Right atrium auricular region (tissue), 2 donors: Measurements from ENCODE around the gene ING2. TPM values are rescaled to one million over a fixed set of nuclear protein-coding genes. Genes with fewer than 3 reads are reported as not detected.

Source experiments
- DNase-seq: peaks from one replicate; pipeline ENCODE4 v3.0.0-alpha.2; 2019; ENCODE audit warnings: low spot score
- H3K27ac ChIP-seq, 2 donors: fragments of 200-600 bp; sonication (generic); 1 replicate in 1 of 2; 2 replicates in 1 of 2; pipeline ENCODE4 v1.5.1; 2016 to 2019
- H3K27me3 ChIP-seq, 2 donors: fragments of 200-600 bp; sonication (generic); one replicate each; pipeline versions ENCODE4 v1.5.1 to v1.6.0; 2017 to 2019
- H3K36me3 ChIP-seq: fragments of 200-600 bp; sonication (generic); one replicate; pipeline ENCODE4 v1.5.1; 2016
- H3K4me1 ChIP-seq, 2 donors: fragments of 200-600 bp; sonication (generic); one replicate each; pipeline versions ENCODE4 v1.5.1 to v1.6.0; 2017 to 2019
- H3K4me3 ChIP-seq, 2 donors: fragments of 200-600 bp; sonication (generic); 1 replicate in 1 of 2; 2 replicates in 1 of 2; pipeline ENCODE4 v1.5.1; 2017 to 2019; ENCODE audit warnings: mild to moderate bottlenecking in 1 of 2, moderate library complexity in 1 of 2
- H3K9me3 ChIP-seq, 2 donors: fragments of 200-600 bp; sonication (generic); one replicate each; pipeline ENCODE4 v1.5.1; 2019
- CTCF ChIP-seq, 2 donors: fragments of 200-600 bp; sonication (generic); IDR thresholded peaks; one replicate each; pipeline ENCODE4 v1.5.1; 2019; ENCODE audit warnings: antibody characterized with exemption in 2 of 2
- total RNA-seq, 2 donors: library from RNA; depleted of rRNA; stranded (reverse); fragments of >200 nt; gene quantifications; one replicate each; pipeline ENCODE4 v1.1.0, GENCODE V29; 2016

The ING2 gene
- total RNA-seq, 2 donors from 2014 or later: 4.6 to 7.7 TPM

DNA sequence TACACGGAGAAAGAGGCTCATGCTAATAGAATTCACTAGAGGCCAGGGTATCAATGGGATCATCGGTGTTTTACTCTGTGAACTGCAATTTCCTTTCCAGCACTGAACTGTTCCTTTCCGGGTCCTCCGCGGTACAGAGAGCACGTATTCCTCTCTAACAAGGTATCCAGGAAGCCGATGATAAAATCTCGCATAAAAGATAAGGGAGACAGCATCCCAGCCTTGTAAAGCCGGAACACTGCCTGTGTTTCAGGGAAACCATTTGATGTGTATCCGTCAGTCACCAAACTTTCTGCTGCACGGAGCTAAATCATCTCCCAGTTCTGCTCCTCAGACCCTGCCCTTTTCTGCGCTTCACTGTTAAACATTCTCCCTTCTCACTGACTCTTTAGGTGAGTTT lies 54.0 kb downstream of the ING2 start:
- H3K27me3 ChIP-seq: no peaks in the 10 kb centered on the region
- no peak for TF ChIP-seq CTCF (IDR thresholded peaks at IDR 0.05)
- H3K9me3 ChIP-seq: no peaks in the 10 kb centered on the region
- no peak overlapping the region for H3K27ac ChIP-seq
- H3K4me1 ChIP-seq: no peaks in the 10 kb centered on the region
- DNase-seq: no peak
- H3K4me3 ChIP-seq: no peak overlapping the region
- H3K36me3 ChIP-seq: no peaks in the 10 kb centered on the region

DNA sequence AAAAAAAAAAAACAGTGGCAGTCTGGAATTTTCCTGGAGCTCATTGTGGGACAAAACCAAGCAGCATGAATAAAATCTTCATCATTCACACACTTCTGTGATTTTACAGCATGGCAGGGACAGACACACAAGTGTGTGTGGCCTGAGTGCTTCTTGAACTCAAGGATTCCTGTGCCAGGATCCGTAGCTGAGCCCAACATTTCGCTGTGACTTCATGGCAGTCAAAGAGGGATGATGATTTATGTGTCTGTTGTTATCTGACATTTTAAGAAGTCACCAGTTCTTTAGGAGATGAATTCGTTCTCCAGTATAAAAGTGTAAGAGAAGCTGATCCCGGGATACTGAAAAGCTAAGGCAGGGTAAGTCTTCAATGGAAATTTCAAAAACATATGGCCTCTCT lies 57.0 kb downstream of the ING2 start:
- Histone ChIP-seq H3K4me1 (no peaks in the 10 kb centered on the region), H3K36me3 (no peaks in the 10 kb centered on the region), H3K27ac (no peak overlapping the region), H3K4me3 (no peak overlapping the region), H3K9me3 (no peaks in the 10 kb centered on the region), H3K27me3 (no peaks in the 10 kb centered on the region)
- no peak for DNase-seq
- no peak for TF ChIP-seq CTCF (IDR thresholded peaks at IDR 0.05)

Other genes starting within 250 kb of the ING2 start
- gene CLDN22, start 184.8 kb upstream of the ING2 start, total RNA-seq: not detected
- not detected for gene CLDN24, start 182.6 kb upstream of the ING2 start, total RNA-seq
- 10 to 100 TPM in 1 of 2 donors, 1 to 10 TPM in 1; 9.7 to 11.1 TPM for gene CDKN2AIP, start 60.4 kb upstream of the ING2 start, total RNA-seq
- 10 to 100 TPM; 15.3 to 24.9 TPM for gene RWDD4, start 154.1 kb downstream of the ING2 start, total RNA-seq
- gene TRAPPC11, start 154.2 kb downstream of the ING2 start, total RNA-seq: 10 to 100 TPM; 22.2 to 31.0 TPM